GM21515 (cell line): ENCODE data around the gene ENTREP1.
"Not testable (repeated sequence)": the region's sequence is repeated elsewhere in the genome, so short reads cannot be mapped to it uniquely, and the experiment has no call there.

Experiments
- ATAC-seq: cut with Tn5 transposase; IDR thresholded peaks from one replicate; pipeline ENCODE4 v1.9.1; 2021; ENCODE audit not compliant: unreplicated experiment

The ENTREP1 gene

GRCh38 chr9:69400470-69400869 lies 75.5 kb downstream of the ENTREP1 start:
- ATAC-seq: no peak

- not testable (repeated sequence) for ATAC-seq
Measured at GRCh38 chr9:69409936-69410335, 84.9 kb downstream of the ENTREP1 start.

GRCh38 chr9:69411246-69411645 lies 86.2 kb downstream of the ENTREP1 start:
- ATAC-seq: no peak

GRCh38 chr9:69411931-69412740 lies 87.1 kb downstream of the ENTREP1 start:
- no peak for ATAC-seq

GRCh38 chr9:69412741-69413150 lies 87.7 kb downstream of the ENTREP1 start:
- no peak for ATAC-seq

GRCh38 chr9:69420611-69421270 lies 95.7 kb downstream of the ENTREP1 start:
- no peak for ATAC-seq

GRCh38 chr9:69421908-69422801 lies 97.1 kb downstream of the ENTREP1 start:
- peak; percentile 67 for ATAC-seq

GRCh38 chr9:69425136-69425801 lies 100.3 kb downstream of the ENTREP1 start:
- ATAC-seq: no peak

GRCh38 chr9:69427286-69427685 lies 102.3 kb downstream of the ENTREP1 start:
- ATAC-seq: no peak

GRCh38 chr9:69428017-69428785 lies 103.2 kb downstream of the ENTREP1 start:
- ATAC-seq: no peak

- ATAC-seq: no peak
Measured at GRCh38 chr9:69429281-69429680, 104.3 kb downstream of the ENTREP1 start.

- no peak for ATAC-seq
Measured at GRCh38 chr9:69430206-69430605, 105.2 kb downstream of the ENTREP1 start.

- ATAC-seq: no peak
Measured at GRCh38 chr9:69431203-69431602, 106.2 kb downstream of the ENTREP1 start.

GRCh38 chr9:69431777-69432176 lies 106.8 kb downstream of the ENTREP1 start:
- no peak for ATAC-seq

- no peak for ATAC-seq
Measured at GRCh38 chr9:69432623-69433022, 107.6 kb downstream of the ENTREP1 start.

GRCh38 chr9:69433392-69433791 lies 108.4 kb downstream of the ENTREP1 start:
- no peak for ATAC-seq

- no peak for ATAC-seq
Measured at GRCh38 chr9:69433968-69434367, 109.0 kb downstream of the ENTREP1 start.

GRCh38 chr9:69439654-69440053 lies 114.6 kb downstream of the ENTREP1 start:
- ATAC-seq: not testable (repeated sequence)

GRCh38 chr9:69440254-69440955 lies 115.4 kb downstream of the ENTREP1 start:
- not testable (repeated sequence) for ATAC-seq
